Measurements from ENCODE around the gene SLC5A9.

- TF ChIP-seq POLR2A (IDR thresholded peaks at IDR 0.05; ENCODE audit: low read length): no peak
- TF ChIP-seq TFCP2L1 (CRISPR knock-in tag; IDR thresholded peaks at IDR 0.05): no peak
- no peak for TF ChIP-seq CTCF (IDR thresholded peaks at IDR 0.05)
Observed at GRCh38 chr1:48207131-48207530, 15.4 kb upstream of the SLC5A9 start.

Measured in A549 (cell line).